ENCODE results near the gene KRT8. TPM values are rescaled to one million over a fixed set of nuclear protein-coding genes. Genes with fewer than 3 reads are reported as not detected.

The KRT8 gene
- total RNA-seq, 1 donor from 2014 or later = 0.25 TPM

DNA sequence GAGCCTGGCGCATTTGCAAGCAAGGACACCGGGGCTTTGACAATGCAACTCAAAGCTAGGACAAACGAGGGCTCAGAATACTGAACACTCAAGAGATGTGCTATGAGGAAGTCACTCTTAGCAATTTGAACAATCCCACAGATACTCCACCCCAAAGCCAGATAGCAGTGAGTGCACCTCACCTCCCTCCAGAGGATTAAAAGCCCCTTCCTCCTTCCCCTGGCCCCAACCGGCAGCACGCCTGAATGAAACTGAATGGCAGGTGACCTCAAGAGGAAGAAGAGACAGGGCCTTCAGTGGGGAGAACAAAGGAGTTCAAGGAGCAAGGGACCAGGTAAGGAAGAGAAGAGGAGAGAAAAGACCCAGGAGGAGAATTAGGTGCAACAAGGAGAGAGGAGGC lies 54.2 kb downstream of the KRT8 start:
- DNase-seq (ENCODE audit: low spot score) = no peak
- Mint-ChIP-seq H3K9me3 (no peaks in the 10 kb centered on the region), H3K36me3 (ENCODE audit: low read depth) (no peaks in the 10 kb centered on the region), H3K4me3 (ENCODE audit: low read depth) (no peak overlapping the region), H3K4me1 (ENCODE audit: low read depth) (no peaks in the 10 kb centered on the region), H3K27ac (no peak overlapping the region), H3K27me3 (ENCODE audit: low read depth) (peaks cover 26% of the 10 kb centered on the region)
- intact Hi-C loops (cut with micrococcal nuclease) = no loop called here

DNA sequence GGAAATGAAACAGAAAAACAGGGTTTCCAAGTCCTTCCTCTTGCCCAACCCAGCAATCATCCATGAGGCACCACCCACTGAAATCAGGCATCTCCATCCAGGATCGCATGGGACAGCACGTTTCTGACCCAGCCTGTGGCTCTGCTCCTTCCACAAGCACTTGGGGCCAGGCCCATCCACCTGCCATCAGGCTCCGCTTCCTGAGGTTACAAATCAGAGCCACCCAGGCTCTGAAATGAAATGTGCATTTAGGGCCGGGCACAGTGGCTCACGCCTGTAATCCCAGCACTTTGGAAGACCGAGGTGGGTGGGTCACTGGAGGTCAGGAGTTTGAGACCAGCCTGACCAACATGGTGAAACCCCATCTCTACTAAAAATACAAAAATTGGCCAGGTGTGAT lies 55.4 kb downstream of the KRT8 start:
- no peaks in the 10 kb centered on the region for H3K36me3 Mint-ChIP-seq (ENCODE audit: low read depth)
- H3K9me3 Mint-ChIP-seq = no peaks in the 10 kb centered on the region
- H3K4me1 Mint-ChIP-seq (ENCODE audit: low read depth) = no peaks in the 10 kb centered on the region
- intact Hi-C loops (cut with micrococcal nuclease) = no loop called here
- no peak for DNase-seq (ENCODE audit: low spot score)
- H3K27ac Mint-ChIP-seq = no peak overlapping the region
- no peak overlapping the region for H3K4me3 Mint-ChIP-seq (ENCODE audit: low read depth)
- peaks cover 21% of the 10 kb centered on the region for H3K27me3 Mint-ChIP-seq (ENCODE audit: low read depth)

DNA sequence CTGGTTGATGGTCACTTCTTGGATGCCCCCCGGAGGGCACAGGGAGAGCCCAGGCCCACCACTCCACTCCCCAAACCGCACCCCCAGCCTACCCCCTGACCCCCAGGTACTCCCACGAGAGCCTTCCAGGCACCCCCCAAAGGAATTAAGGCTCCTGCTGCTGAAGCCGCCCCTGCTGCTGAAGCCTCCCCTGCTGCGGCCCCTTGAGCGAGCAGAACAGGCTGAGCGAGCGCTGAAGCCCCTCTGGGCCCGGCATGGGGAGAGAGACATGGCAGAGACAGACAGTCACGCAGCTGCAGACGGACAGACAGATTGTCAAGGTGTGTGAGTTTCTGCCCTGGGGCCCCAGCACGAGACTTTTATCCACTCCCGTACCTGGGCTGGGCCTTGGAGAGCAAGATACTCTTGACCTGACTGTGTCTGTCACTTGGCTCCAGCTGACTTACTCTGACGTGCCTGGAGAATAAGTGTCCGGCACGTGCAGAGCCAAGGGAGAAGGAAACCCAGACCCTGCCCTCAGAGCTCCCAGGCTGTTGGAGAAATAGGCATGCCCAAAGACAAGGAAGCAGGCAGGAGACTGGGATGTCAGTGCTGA lies 56.1 kb downstream of the KRT8 start, which contains the start of gene KRT78:
Gene KRT78 (minus strand): TSS at position 334 of the 595 bp plus-strand sequence. CDS start 64 bp downstream, at position 270.
- Mint-ChIP-seq H3K4me3 (ENCODE audit: low read depth) (no peak within 1 kb of the TSS), H3K36me3 (ENCODE audit: low read depth) (no peaks in the 10 kb centered on the region), H3K27ac (no peak within 1 kb of the TSS), H3K9me3 (no peaks in the 10 kb centered on the region), H3K27me3 (ENCODE audit: low read depth) (peaks cover 18% of the 10 kb centered on the region), H3K4me1 (ENCODE audit: low read depth) (no peaks in the 10 kb centered on the region)
- DNase-seq (ENCODE audit: low spot score) = no peak
- intact Hi-C loops (cut with micrococcal nuclease) = no loop called here

DNA sequence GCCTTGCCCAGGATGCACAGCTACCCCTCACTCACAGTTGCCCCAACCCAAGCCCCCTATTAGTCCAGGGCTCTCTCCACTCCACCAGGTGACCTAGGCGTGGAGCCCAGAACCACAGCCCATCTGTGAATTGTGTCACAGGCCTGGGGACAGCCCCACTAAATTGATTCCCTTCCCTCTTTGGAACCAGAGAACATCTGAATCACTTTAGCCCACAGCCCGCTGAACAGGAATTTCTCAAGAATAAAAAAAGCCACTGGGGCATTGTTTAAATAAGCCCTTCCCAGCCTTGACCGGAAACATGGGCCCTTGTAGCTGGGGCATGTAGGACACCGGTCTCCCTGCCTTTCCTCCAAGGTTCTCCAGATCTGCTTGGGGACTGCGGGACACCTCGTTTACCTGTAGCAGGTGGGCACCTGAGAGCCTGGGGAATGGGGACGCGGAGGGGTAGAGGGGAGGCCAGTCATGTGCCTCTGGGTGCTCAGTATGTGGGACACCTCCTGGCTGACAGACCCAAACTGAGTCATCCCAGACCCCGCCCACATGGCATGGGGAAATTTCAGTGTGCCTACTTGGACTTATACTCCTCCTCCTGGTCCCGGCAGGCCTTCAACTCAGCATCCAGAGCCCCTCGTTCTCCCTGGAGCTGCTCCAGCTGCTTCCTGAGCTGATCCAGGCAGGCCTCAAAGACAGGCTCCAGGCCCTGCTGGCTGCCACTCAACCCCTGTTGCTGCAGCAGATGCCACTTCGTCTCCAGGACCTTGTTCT lies 57.4 kb downstream of the KRT8 start:
- Mint-ChIP-seq H3K4me1 (ENCODE audit: low read depth) (no peaks in the 10 kb centered on the region), H3K36me3 (ENCODE audit: low read depth) (no peaks in the 10 kb centered on the region), H3K27ac (no peak overlapping the region), H3K27me3 (ENCODE audit: low read depth) (peaks cover 11% of the 10 kb centered on the region), H3K4me3 (ENCODE audit: low read depth) (no peak overlapping the region), H3K9me3 (no peaks in the 10 kb centered on the region)
- intact Hi-C loops (cut with micrococcal nuclease) = no loop called here
- no peak for DNase-seq (ENCODE audit: low spot score)

Other genes with a start within 250 kb of the KRT8 start
- 3.0 and 3.4 TPM in 2 replicates for gene KRT1, start 224.7 kb downstream of the KRT8 start, total RNA-seq
- not detected in 2 replicates for gene KRT77, start 201.6 kb downstream of the KRT8 start, total RNA-seq
- gene KRT76, start 127.7 kb downstream of the KRT8 start, total RNA-seq = not detected in 2 replicates
- gene KRT3, start 109.0 kb downstream of the KRT8 start, total RNA-seq = not detected in 2 replicates
- not detected in 2 replicates for gene KRT4, start 91.0 kb downstream of the KRT8 start, total RNA-seq
- not detected in 2 replicates for gene KRT79, start 70.8 kb downstream of the KRT8 start, total RNA-seq
- gene KRT78, start 56.1 kb downstream of the KRT8 start, total RNA-seq = not detected in 2 replicates
- gene KRT18, start 44.0 kb upstream of the KRT8 start, total RNA-seq = 1.3 and 1.9 TPM in 2 replicates
- gene EIF4B, start 101.4 kb upstream of the KRT8 start, total RNA-seq = 474 and 503 TPM in 2 replicates
- gene TNS2, start 145.0 kb upstream of the KRT8 start, total RNA-seq = 2.1 and 4.7 TPM in 2 replicates
- 35.1 and 36.2 TPM in 2 replicates for gene SPRYD3, start 174.3 kb upstream of the KRT8 start, total RNA-seq
- gene IGFBP6, start 192.6 kb upstream of the KRT8 start, total RNA-seq = 0.46 TPM in 1 of 2 replicates, not detected in the other
- not detected in 2 replicates for gene SOAT2, start 198.4 kb upstream of the KRT8 start, total RNA-seq

Measured in activated T-helper 2 cell treated with anti-CD3 and anti-CD28 coated beads, Interferon-gamma antibody, Interleukin-2, Interleukin-4, amounts not matched to agents 10 μg/mL and 5 μg/mL and 100 μg/mL, durations not matched to agents 14 hours and 24 hours and 36 hours (primary cell).